ENCODE data around the gene CTSA.

CTSA gene

GRCh38 chr20:45943613-45944012 is 52.5 kb downstream of the CTSA start:
- Histone ChIP-seq H3K36me3 (ENCODE audit: control insufficient read depth, insufficient read depth, low read length) (peaks cover 69% of the 10 kb centered on the region), H3K9ac (ENCODE audit: low read depth, low read length) (no peak overlapping the region), H3K4me1 (ENCODE audit: control insufficient read depth, insufficient read depth, low read length) (peaks cover under 1% of the 10 kb centered on the region), H3K27me3 (ENCODE audit: control insufficient read depth, insufficient read depth, low read length) (no peaks in the 10 kb centered on the region), H3K9me3 (ENCODE audit: control insufficient read depth, insufficient read depth, low read length) (no peaks in the 10 kb centered on the region), H3K4me3 (ENCODE audit: low read depth, low read length) (no peak overlapping the region)

- no peaks in the 10 kb centered on the region for H3K4me1 ChIP-seq (ENCODE audit: control insufficient read depth, insufficient read depth, low read length)
- H3K27me3 ChIP-seq (ENCODE audit: control insufficient read depth, insufficient read depth, low read length) = no peaks in the 10 kb centered on the region
- peaks cover 77% of the 10 kb centered on the region for H3K36me3 ChIP-seq (ENCODE audit: control insufficient read depth, insufficient read depth, low read length)
- H3K9me3 ChIP-seq (ENCODE audit: control insufficient read depth, insufficient read depth, low read length) = no peaks in the 10 kb centered on the region
- no peak overlapping the region for H3K4me3 ChIP-seq (ENCODE audit: low read depth, low read length)
- no peak overlapping the region for H3K9ac ChIP-seq (ENCODE audit: low read depth, low read length)
Measured at GRCh38 chr20:45944151-45944964, 53.2 kb downstream of the CTSA start.

GRCh38 chr20:45944965-45945677 is 54.0 kb downstream of the CTSA start:
- Histone ChIP-seq H3K4me1 (ENCODE audit: control insufficient read depth, insufficient read depth, low read length) (no peaks in the 10 kb centered on the region), H3K9ac (ENCODE audit: low read depth, low read length) (no peak overlapping the region), H3K4me3 (ENCODE audit: low read depth, low read length) (no peak overlapping the region), H3K27me3 (ENCODE audit: control insufficient read depth, insufficient read depth, low read length) (no peaks in the 10 kb centered on the region), H3K9me3 (ENCODE audit: control insufficient read depth, insufficient read depth, low read length) (no peaks in the 10 kb centered on the region), H3K36me3 (ENCODE audit: control insufficient read depth, insufficient read depth, low read length) (peaks cover 77% of the 10 kb centered on the region)

- Histone ChIP-seq H3K4me1 (ENCODE audit: control insufficient read depth, insufficient read depth, low read length) (no peaks in the 10 kb centered on the region), H3K27me3 (ENCODE audit: control insufficient read depth, insufficient read depth, low read length) (no peaks in the 10 kb centered on the region), H3K4me3 (ENCODE audit: low read depth, low read length) (no peak overlapping the region), H3K9me3 (ENCODE audit: control insufficient read depth, insufficient read depth, low read length) (no peaks in the 10 kb centered on the region), H3K36me3 (ENCODE audit: control insufficient read depth, insufficient read depth, low read length) (peaks cover 71% of the 10 kb centered on the region), H3K9ac (ENCODE audit: low read depth, low read length) (no peak overlapping the region)
Measured at GRCh38 chr20:45945678-45946148, 54.6 kb downstream of the CTSA start.

GRCh38 chr20:45946149-45946970 is 55.2 kb downstream of the CTSA start:
- H3K9me3 ChIP-seq (ENCODE audit: control insufficient read depth, insufficient read depth, low read length) = no peaks in the 10 kb centered on the region
- peaks cover 64% of the 10 kb centered on the region for H3K36me3 ChIP-seq (ENCODE audit: control insufficient read depth, insufficient read depth, low read length)
- no peaks in the 10 kb centered on the region for H3K4me1 ChIP-seq (ENCODE audit: control insufficient read depth, insufficient read depth, low read length)
- H3K9ac ChIP-seq (ENCODE audit: low read depth, low read length) = no peak overlapping the region
- no peak overlapping the region for H3K4me3 ChIP-seq (ENCODE audit: low read depth, low read length)
- H3K27me3 ChIP-seq (ENCODE audit: control insufficient read depth, insufficient read depth, low read length) = no peaks in the 10 kb centered on the region

GRCh38 chr20:45947110-45947866 is 56.2 kb downstream of the CTSA start:
- peaks cover 72% of the 10 kb centered on the region for H3K36me3 ChIP-seq (ENCODE audit: control insufficient read depth, insufficient read depth, low read length)
- H3K9me3 ChIP-seq (ENCODE audit: control insufficient read depth, insufficient read depth, low read length) = no peaks in the 10 kb centered on the region
- H3K4me1 ChIP-seq (ENCODE audit: control insufficient read depth, insufficient read depth, low read length) = no peaks in the 10 kb centered on the region
- no peak overlapping the region for H3K9ac ChIP-seq (ENCODE audit: low read depth, low read length)
- H3K27me3 ChIP-seq (ENCODE audit: control insufficient read depth, insufficient read depth, low read length) = no peaks in the 10 kb centered on the region
- H3K4me3 ChIP-seq (ENCODE audit: low read depth, low read length) = no peak overlapping the region

- H3K36me3 ChIP-seq (ENCODE audit: control insufficient read depth, insufficient read depth, low read length) = peaks cover 73% of the 10 kb centered on the region
Measured at GRCh38 chr20:45948261-45948733, 57.2 kb downstream of the CTSA start.

More at GRCh38 chr20:45948261-45948733, 57.2 kb downstream of the CTSA start:
- Histone ChIP-seq H3K27me3 (ENCODE audit: control insufficient read depth, insufficient read depth, low read length) (no peaks in the 10 kb centered on the region), H3K4me1 (ENCODE audit: control insufficient read depth, insufficient read depth, low read length) (no peaks in the 10 kb centered on the region), H3K9ac (ENCODE audit: low read depth, low read length) (no peak overlapping the region), H3K9me3 (ENCODE audit: control insufficient read depth, insufficient read depth, low read length) (no peaks in the 10 kb centered on the region), H3K4me3 (ENCODE audit: low read depth, low read length) (no peak overlapping the region)

Measured in iPS-15b (cell line).